HCT116 (cell line): ENCODE results near the gene SMYD3.

ENCODE experiments used
- CTCF ChIP-seq, 3 experiments: fragments of 200-600 bp in 1 of 3; sonication (generic) in 1 of 3; IDR thresholded peaks in 2 of 3; conservative IDR thresholded peaks in 1 of 3; 2 replicates each; pipeline ENCODE4 v1.5.1; 2012 to 2017; ENCODE audit warnings: low read depth in 2 of 3, low read length in 2 of 3, antibody characterized with exemption in 1 of 3, borderline replicate concordance in 1 of 3, control low read depth in 1 of 3, mild to moderate bottlenecking in 1 of 3, mixed read lengths in 1 of 3, mixed run types in 1 of 3, moderate library complexity in 1 of 3; ENCODE audit not compliant: insufficient read depth in 1 of 3
- EGR1 ChIP-seq: IDR thresholded peaks from 2 replicates; pipeline ENCODE4 v1.6.1; 2012; ENCODE audit warnings: low read depth
- POLR2A ChIP-seq: IDR thresholded peaks from 2 replicates; pipeline ENCODE4 v1.7.0; 2011; ENCODE audit warnings: borderline replicate concordance; ENCODE audit not compliant: insufficient read depth, insufficient read length; ENCODE audit errors: extremely low read depth
- POLR2AphosphoS5 ChIP-seq: IDR thresholded peaks from 2 replicates; pipeline ENCODE4 v1.6.1; 2011; ENCODE audit warnings: mild to moderate bottlenecking, low read depth, low read length, moderate library complexity
- RAD21 ChIP-seq: IDR thresholded peaks from 2 replicates; pipeline ENCODE4 v1.6.1; 2012; ENCODE audit warnings: low read depth, mild to moderate bottlenecking
- ZBTB33 ChIP-seq: IDR thresholded peaks from 2 replicates; pipeline ENCODE4 v1.6.1; 2011; ENCODE audit warnings: mild to moderate bottlenecking, low read length, moderate library complexity; ENCODE audit not compliant: insufficient replicate concordance; ENCODE audit errors: extremely low read depth
- ZFX ChIP-seq: fragments of 450-650 bp; IDR thresholded peaks from 2 replicates; pipeline ENCODE4 v1.6.1; 2017
- ZNF274 ChIP-seq: fragments of 200-500 bp; sonication (Bioruptor generic); IDR thresholded peaks from 2 replicates; pipeline ENCODE4 v1.6.1; 2014; ENCODE audit warnings: mild to moderate bottlenecking, low read depth, low read length, inconsistent platforms

GRCh38 chr1:245853291-245853690 is 653.8 kb downstream of the SMYD3 start:
- TF ChIP-seq POLR2AphosphoS5 (no peak), RAD21 (no peak), ZNF274 (no peak), POLR2A (no peak), CTCF (IDR thresholded peaks at IDR 0.05 in 2 of 3, conservative IDR thresholded peaks at IDR 0.05 in 1 of 3; ENCODE audit: borderline replicate concordance in 1 of 3, insufficient read depth in 1 of 3, low read depth in 2 of 3, low read length in 2 of 3) (no peak), ZBTB33 (no peak), EGR1 (no peak), ZFX (no peak)
